ENCODE results near the gene THOP1. TPM values are rescaled to one million over a fixed set of nuclear protein-coding genes. Genes with fewer than 3 reads are reported as not detected.

Gene THOP1
- total RNA-seq, 4 donors from 2014 or later = 57.8 to 88.6 (median 74.7) TPM

- Histone ChIP-seq H3K4me3 (no peak overlapping the region), H3K36me3 (peaks cover 6 to 86% (median 9%) of the 10 kb centered on the region in 3 donors), H3K27me3 (no peaks in the 10 kb centered on the region), H3K9me3 (no peaks in the 10 kb centered on the region), H3K27ac (no peak overlapping the region), H3K4me1 (peaks cover 0 to 22% (median 0%) of the 10 kb centered on the region in 3 donors)
- WGBS, 2 donors = 94 to 96% methylated on average over 11 to 12 of the region's 12 CpGs
- no peak for DNase-seq
- TF ChIP-seq CTCF (IDR thresholded peaks at IDR 0.05) (no peak), POLR2A (IDR thresholded peaks at IDR 0.05) (no peak)
- intact Hi-C loops (cut with DNase I) = loop anchor here (10.0 kb wide), 1 partner anchor 819 kb away; no protein-coding TSS in a partner anchor
These were observed 8.3 kb downstream of the THOP1 start for GRCh38 chr19:2793577-2793976.

- Histone ChIP-seq H3K36me3 (peaks cover 0 to 99% (median 9%) of the 10 kb centered on the region in 3 donors), H3K27me3 (no peaks in the 10 kb centered on the region), H3K9me3 (no peaks in the 10 kb centered on the region), H3K4me3 (peak overlapping the region in 1 of 4 donors; percentile 3), H3K4me1 (peaks cover 0 to 22% (median 0%) of the 10 kb centered on the region in 3 donors), H3K27ac (peak overlapping the region in 3 of 4 donors; percentile 51 to 72 (median 63))
- no peak for TF ChIP-seq CTCF (IDR thresholded peaks at IDR 0.05)
- TF ChIP-seq POLR2A (IDR thresholded peaks at IDR 0.05) = no peak
- intact Hi-C loops (cut with DNase I) = loop anchor here (10.0 kb wide), 1 partner anchor 821 kb away; no protein-coding TSS in a partner anchor
- 46 to 84% methylated on average over 18 to 22 of the region's 27 CpGs for WGBS, 2 donors
- DNase-seq = no peak
These were observed 10.7 kb downstream of the THOP1 start for GRCh38 chr19:2795827-2796658.

- H3K36me3 ChIP-seq = peaks cover 0 to 99% (median 9%) of the 10 kb centered on the region in 3 donors
- no peaks in the 10 kb centered on the region for H3K9me3 ChIP-seq
- no peak overlapping the region for H3K4me3 ChIP-seq
- peaks cover 0 to 22% (median 0%) of the 10 kb centered on the region in 3 donors for H3K4me1 ChIP-seq
- peak overlapping the region in 1 of 4 donors; percentile 72 for H3K27ac ChIP-seq
- TF ChIP-seq CTCF (IDR thresholded peaks at IDR 0.05) = no peak
- no peak for TF ChIP-seq POLR2A (IDR thresholded peaks at IDR 0.05)
- WGBS, 2 donors = 100% methylated on average over 4 of the region's 23 CpGs; no CpG with 5 or more reads in 1 of the 2 donors
- DNase-seq = no peak
- intact Hi-C loops (cut with DNase I) = loop anchor here (10.0 kb wide), 1 partner anchor 822 kb away; no protein-coding TSS in a partner anchor
- H3K27me3 ChIP-seq = no peaks in the 10 kb centered on the region
These were observed 11.5 kb downstream of the THOP1 start for GRCh38 chr19:2796659-2797266.

GRCh38 chr19:2797280-2797679 lies 12.0 kb downstream of the THOP1 start:
- Histone ChIP-seq H3K4me3 (no peak overlapping the region), H3K4me1 (peaks cover 0 to 22% (median 0%) of the 10 kb centered on the region in 3 donors), H3K9me3 (no peaks in the 10 kb centered on the region), H3K36me3 (peaks cover 0 to 97% (median 9%) of the 10 kb centered on the region in 3 donors), H3K27ac (no peak overlapping the region), H3K27me3 (no peaks in the 10 kb centered on the region)
- WGBS, 2 donors = 95 to 99% methylated on average over 11 to 12 of the region's 15 CpGs
- DNase-seq = no peak
- intact Hi-C loops (cut with DNase I) = loop anchor here (10.0 kb wide), 1 partner anchor 822 kb away; no protein-coding TSS in a partner anchor
- no peak for TF ChIP-seq POLR2A (IDR thresholded peaks at IDR 0.05)
- TF ChIP-seq CTCF (IDR thresholded peaks at IDR 0.05) = no peak

Measured in esophagus squamous epithelium (tissue), 5 donors.